OCI-LY3 (cell line): ENCODE measurements around the gene DSTYK.

Experiments
- CTCF ChIP-seq: fragments of 200-600, 300-600 bp; sonication (generic); IDR thresholded peaks from 2 replicates; pipeline ENCODE4 v1.5.1; 2014; ENCODE audit warnings: antibody characterized with exemption, low read length, low read depth
- EZH2phosphoT487 ChIP-seq: fragments of 200-600 bp; shearing (Covaris generic); IDR thresholded peaks from 2 replicates; pipeline ENCODE4 v1.6.1; 2018; ENCODE audit warnings: antibody characterized with exemption, mixed run types, low read depth

GRCh38 chr1:205133287-205133686, 78.2 kb downstream of the DSTYK start:
- TF ChIP-seq CTCF (no peak), EZH2phosphoT487 (no peak)
